PC-9 (cell line): Measurements from ENCODE around the gene CTNNA3.

ENCODE experiments used
- CTCF ChIP-seq: fragments of 200-600 bp; sonication (generic); conservative IDR thresholded peaks from 2 replicates; pipeline ENCODE4 v1.6.1; 2017; ENCODE audit warnings: mixed run types, antibody characterized with exemption, mild to moderate bottlenecking, moderate library complexity
- EZH2 ChIP-seq: fragments of 200-600 bp; sonication (generic); IDR thresholded peaks from 2 replicates; pipeline ENCODE4 v1.8.0; 2017; ENCODE audit warnings: antibody characterized with exemption, low read depth

DNA sequence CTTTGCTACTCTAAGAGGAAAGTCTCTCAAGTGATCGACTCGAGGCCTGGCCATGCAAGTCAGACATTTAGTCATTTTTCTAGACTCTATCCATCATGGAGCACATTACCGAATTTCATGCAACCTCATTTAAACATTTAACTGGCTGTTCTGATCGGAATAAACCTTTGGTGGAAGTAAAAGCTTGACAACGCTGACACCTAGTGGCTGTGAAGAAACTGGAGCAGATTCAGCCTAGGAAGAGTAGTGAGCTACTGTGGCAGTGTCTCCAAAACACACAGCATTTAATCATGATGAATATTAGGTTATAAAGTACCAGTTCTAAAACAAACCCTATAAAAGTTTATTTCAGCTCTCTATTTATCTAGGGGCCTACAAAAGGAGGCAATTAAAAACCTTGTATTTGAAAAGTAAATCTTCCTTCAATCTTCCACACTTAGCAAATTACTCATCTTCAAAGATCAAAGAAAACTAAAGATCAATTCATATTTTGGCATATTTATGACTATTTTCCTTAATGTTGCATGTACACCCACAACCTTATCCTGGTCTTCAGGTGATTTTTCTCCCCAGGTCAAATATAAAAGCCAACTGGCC, 175.0 kb downstream of the CTNNA3 start:
- TF ChIP-seq CTCF = peak; percentile 87
- no peak for TF ChIP-seq EZH2
